Gastrocnemius medialis (tissue), 4 donors: ENCODE results near the gene KAZN. TPM values are rescaled to one million over a fixed set of nuclear protein-coding genes. Genes with fewer than 3 reads are reported as not detected.

ENCODE experiments used
- ATAC-seq, 2 donors: fragments of 150-250 bp; one replicate each; pipeline ENCODE4 v1.9.1; 2016
- DNase-seq, 2 donors: peaks; one replicate each; pipeline ENCODE4 v3.0.0-alpha.2; 2019
- H3K27ac ChIP-seq, 4 donors: fragments of 200-600 bp; sonication (generic); 1 replicate in 1 of 4; 2 replicates in 3 of 4; pipeline ENCODE4 v1.5.1; 2016 to 2018; ENCODE audit warnings: mild to moderate bottlenecking in 2 of 4, moderate library complexity in 1 of 4
- H3K27me3 ChIP-seq, 3 donors: fragments of 200-600 bp; sonication (generic) in 2 of 3; 1 replicate in 1 of 3; 2 replicates in 2 of 3; pipeline versions ENCODE4 v1.5.1 to v1.6.0; 2016 to 2019; ENCODE audit warnings: mild to moderate bottlenecking in 1 of 3, moderate library complexity in 1 of 3
- H3K36me3 ChIP-seq, 2 donors: fragments of 200-600 bp; sonication (generic) in 1 of 2; one replicate each; pipeline ENCODE4 v1.5.1; 2017 to 2018
- H3K4me1 ChIP-seq, 2 donors: fragments of 200-600 bp; sonication (generic) in 1 of 2; one replicate each; pipeline ENCODE4 v1.5.1; 2016 to 2017; ENCODE audit warnings: mild to moderate bottlenecking in 2 of 2
- H3K4me3 ChIP-seq, 4 donors: fragments of 200-600 bp; sonication (generic) in 3 of 4; 1 replicate in 1 of 4; 2 replicates in 3 of 4; pipeline ENCODE4 v1.5.1; 2016 to 2019; ENCODE audit warnings: mild to moderate bottlenecking in 2 of 4
- H3K9me3 ChIP-seq, 3 donors: fragments of 200-600 bp; sonication (generic) in 2 of 3; 1 replicate in 1 of 3; 2 replicates in 2 of 3; pipeline ENCODE4 v1.5.1; 2016 to 2019
- POLR2A ChIP-seq, 2 donors: fragments of 450-650 bp; IDR thresholded peaks; one replicate each; pipeline ENCODE4 v1.6.1; 2017; ENCODE audit warnings: antibody characterized with exemption in 2 of 2, mild to moderate bottlenecking in 2 of 2, moderate library complexity in 2 of 2
- in situ Hi-C, 4 donors: fragments of 200-750 bp; cut with MboI; loops; one replicate each; pipeline versions ENCODE4 v1.15.0 to v1.8.0; 2017; ENCODE audit warnings: low sequenced_read_pairs in 4 of 4
- intact Hi-C: fragments of 100-400 bp; cut with DNase I; formaldehyde crosslinking; loops from one replicate; pipeline ENCODE4 v1.15.1; 2023; ENCODE audit warnings: low total_unique reads
- total RNA-seq, 4 donors: library from RNA; depleted of rRNA; stranded (reverse); fragments of >200 nt; gene quantifications; one replicate each; pipeline versions ENCODE4 v1.1.0 to v1.2.3, GENCODE V29; 2016
- TF ChIP-seq, protein P1 (sequence below), 5 experiments: fragments of 450-650 bp in 3 of 5; fragments of 200-600 bp in 2 of 5; sonication (generic) in 2 of 5; IDR thresholded peaks in 4 of 5; conservative IDR thresholded peaks in 1 of 5; 1 replicate in 4 of 5; 2 replicates in 1 of 5; pipeline ENCODE4 v1.5.1; 2016 to 2019; ENCODE audit warnings: antibody characterized with exemption in 5 of 5, mild to moderate bottlenecking in 3 of 5, moderate library complexity in 3 of 5

The KAZN gene
- total RNA-seq, 4 donors from 2014 or later: 0.05 to 2.2 (median 1.00) TPM

- no peaks in the 10 kb centered on the region for H3K36me3 ChIP-seq
- in situ Hi-C loops (no loop called here), intact Hi-C loops (no loop called here)
- no peaks in the 10 kb centered on the region for H3K27me3 ChIP-seq
- H3K9me3 ChIP-seq: no peaks in the 10 kb centered on the region
- no peak overlapping the region for H3K27ac ChIP-seq
- TF ChIP-seq, protein P1, sequence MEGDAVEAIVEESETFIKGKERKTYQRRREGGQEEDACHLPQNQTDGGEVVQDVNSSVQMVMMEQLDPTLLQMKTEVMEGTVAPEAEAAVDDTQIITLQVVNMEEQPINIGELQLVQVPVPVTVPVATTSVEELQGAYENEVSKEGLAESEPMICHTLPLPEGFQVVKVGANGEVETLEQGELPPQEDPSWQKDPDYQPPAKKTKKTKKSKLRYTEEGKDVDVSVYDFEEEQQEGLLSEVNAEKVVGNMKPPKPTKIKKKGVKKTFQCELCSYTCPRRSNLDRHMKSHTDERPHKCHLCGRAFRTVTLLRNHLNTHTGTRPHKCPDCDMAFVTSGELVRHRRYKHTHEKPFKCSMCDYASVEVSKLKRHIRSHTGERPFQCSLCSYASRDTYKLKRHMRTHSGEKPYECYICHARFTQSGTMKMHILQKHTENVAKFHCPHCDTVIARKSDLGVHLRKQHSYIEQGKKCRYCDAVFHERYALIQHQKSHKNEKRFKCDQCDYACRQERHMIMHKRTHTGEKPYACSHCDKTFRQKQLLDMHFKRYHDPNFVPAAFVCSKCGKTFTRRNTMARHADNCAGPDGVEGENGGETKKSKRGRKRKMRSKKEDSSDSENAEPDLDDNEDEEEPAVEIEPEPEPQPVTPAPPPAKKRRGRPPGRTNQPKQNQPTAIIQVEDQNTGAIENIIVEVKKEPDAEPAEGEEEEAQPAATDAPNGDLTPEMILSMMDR (IDR thresholded peaks at IDR 0.05 in 4 of 5, conservative IDR thresholded peaks at IDR 0.05 in 1 of 5): no peak
- no peak for TF ChIP-seq POLR2A (IDR thresholded peaks at IDR 0.05)
- DNase-seq: no peak
- no peak for ATAC-seq
- no peak overlapping the region for H3K4me3 ChIP-seq
- no peaks in the 10 kb centered on the region for H3K4me1 ChIP-seq
These were observed 41.0 kb downstream of the KAZN start for GRCh38 chr1:14639291-14640050.

DNA sequence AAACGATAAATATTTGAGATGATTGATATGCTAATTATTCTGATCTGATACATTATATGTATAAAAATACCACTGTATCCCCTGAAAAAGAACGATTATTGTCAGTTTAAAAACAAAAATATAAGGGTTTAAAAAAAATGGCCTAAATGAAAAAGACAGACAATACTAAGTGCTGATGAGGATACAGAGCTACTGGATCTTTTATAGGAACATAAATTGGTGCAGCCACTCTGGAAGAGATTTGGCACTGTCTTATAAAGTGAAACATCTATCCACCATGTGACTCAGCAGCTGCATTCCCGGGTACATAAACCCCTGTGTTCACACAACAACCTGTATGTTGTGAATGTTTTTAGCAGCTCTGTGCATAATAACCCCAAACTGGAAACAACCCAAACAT, 44.2 kb downstream of the KAZN start:
- no peak for ATAC-seq
- Histone ChIP-seq H3K27me3 (no peaks in the 10 kb centered on the region), H3K27ac (no peak overlapping the region), H3K36me3 (no peaks in the 10 kb centered on the region), H3K9me3 (peaks cover 0 to 6% (median 0%) of the 10 kb centered on the region in 3 donors), H3K4me1 (no peaks in the 10 kb centered on the region), H3K4me3 (no peak overlapping the region)
- in situ Hi-C loops: no loop called here
- intact Hi-C loops: no loop called here
- TF ChIP-seq, protein P1 (IDR thresholded peaks at IDR 0.05 in 4 of 5, conservative IDR thresholded peaks at IDR 0.05 in 1 of 5): no peak
- no peak for TF ChIP-seq POLR2A (IDR thresholded peaks at IDR 0.05)
- DNase-seq: no peak

GRCh38 chr1:14646973-14647372, 48.5 kb downstream of the KAZN start:
- no peak overlapping the region for H3K27ac ChIP-seq
- intact Hi-C loops: no loop called here
- TF ChIP-seq POLR2A (IDR thresholded peaks at IDR 0.05): no peak
- TF ChIP-seq, protein P1 (IDR thresholded peaks at IDR 0.05 in 4 of 5, conservative IDR thresholded peaks at IDR 0.05 in 1 of 5): no peak
- peaks cover 0 to 6% (median 0%) of the 10 kb centered on the region in 3 donors for H3K9me3 ChIP-seq
- ATAC-seq: no peak
- in situ Hi-C loops: no loop called here
- H3K36me3 ChIP-seq: no peaks in the 10 kb centered on the region
- no peak overlapping the region for H3K4me3 ChIP-seq
- H3K4me1 ChIP-seq: no peaks in the 10 kb centered on the region
- H3K27me3 ChIP-seq: no peaks in the 10 kb centered on the region
- no peak for DNase-seq

DNA sequence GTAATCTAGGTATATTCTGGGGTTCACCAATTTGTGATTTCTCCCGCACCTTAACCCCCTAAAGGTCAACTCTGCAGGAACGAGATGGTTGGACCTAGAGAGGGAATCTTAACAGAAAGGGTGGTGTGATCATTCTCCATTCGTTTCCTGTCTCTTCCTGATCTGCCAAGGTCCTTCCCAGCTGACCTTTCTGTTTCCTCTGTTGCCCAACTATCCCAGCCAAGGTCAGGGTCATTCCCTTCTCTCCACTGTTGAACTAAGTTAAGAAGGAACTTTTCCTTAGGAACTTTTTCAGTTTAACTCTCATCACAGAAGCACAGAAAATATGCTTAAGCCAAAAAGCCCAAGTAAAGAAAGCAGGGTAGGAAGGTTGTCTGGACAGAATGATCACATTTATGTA, 49.3 kb downstream of the KAZN start:
- in situ Hi-C loops (no loop called here), intact Hi-C loops (no loop called here)
- H3K27me3 ChIP-seq: no peaks in the 10 kb centered on the region
- DNase-seq: no peak
- no peak for ATAC-seq
- H3K9me3 ChIP-seq: peaks cover 0 to 6% (median 0%) of the 10 kb centered on the region in 3 donors
- no peak overlapping the region for H3K4me3 ChIP-seq
- no peaks in the 10 kb centered on the region for H3K4me1 ChIP-seq
- H3K27ac ChIP-seq: no peak overlapping the region
- no peaks in the 10 kb centered on the region for H3K36me3 ChIP-seq
- no peak for TF ChIP-seq POLR2A (IDR thresholded peaks at IDR 0.05)
- TF ChIP-seq, protein P1 (IDR thresholded peaks at IDR 0.05 in 4 of 5, conservative IDR thresholded peaks at IDR 0.05 in 1 of 5): no peak
